Immature natural killer cell (primary cell): ENCODE results near the gene S100A11. TPM values are rescaled to one million over a fixed set of nuclear protein-coding genes. Genes with fewer than 3 reads are reported as not detected.

ENCODE experiments used
- polyA plus RNA-seq, 3 donors: library from polyadenylated mRNA; unstranded; fragments of 300-500 nt; fragmentation: Illumina TruSeq; gene quantifications; one replicate each; pipeline ENCODE4 v1.2.3, GENCODE V29; 2021

The S100A11 gene
- polyA plus RNA-seq, 3 donors from 2014 or later, result 331 to 469 (median 429) TPM

Other genes with a start within 250 kb of the S100A11 start
- 10 to 100 TPM; 12.0 to 16.1 (median 16.0) TPM for gene TDRKH, start 246.5 kb downstream of the S100A11 start, polyA plus RNA-seq
- gene LINGO4, start 231.6 kb downstream of the S100A11 start, polyA plus RNA-seq, result 1 to 10 TPM in 1 of 3 donors, not detected in 2; 1.3 TPM
- gene RORC, start 205.2 kb downstream of the S100A11 start, polyA plus RNA-seq, result 1 to 10 TPM in 2 of 3 donors, under 1 TPM in 1; 0.40 to 1.6 (median 1.4) TPM
- under 1 TPM; 0.22 to 0.52 (median 0.32) TPM for gene C2CD4D, start 197.2 kb downstream of the S100A11 start, polyA plus RNA-seq
- gene THEM5, start 183.3 kb downstream of the S100A11 start, polyA plus RNA-seq, result under 1 TPM in 1 of 3 donors, not detected in 2; 0.56 TPM
- gene THEM4, start 127.5 kb downstream of the S100A11 start, polyA plus RNA-seq, result 10 to 100 TPM; 29.9 to 38.1 (median 36.7) TPM
- gene S100A10, start 43.1 kb downstream of the S100A11 start, polyA plus RNA-seq, result 100 to 1,000 TPM; 445 to 680 (median 567) TPM
- not detected for gene TCHHL1, start 52.1 kb upstream of the S100A11 start, polyA plus RNA-seq
- gene TCHH, start 78.4 kb upstream of the S100A11 start, polyA plus RNA-seq, result not detected
- gene RPTN, start 122.2 kb upstream of the S100A11 start, polyA plus RNA-seq, result not detected
- not detected for gene HRNR, start 187.2 kb upstream of the S100A11 start, polyA plus RNA-seq